HuH-7.5 (cell line): ENCODE data around the gene PDE6A.
"Not testable (repeated sequence)": the region's sequence is repeated elsewhere in the genome, so short reads cannot be mapped to it uniquely, and the experiment has no call there.

Experiments used
- DNase-seq: peaks from one replicate; pipeline ENCODE4 v3.0.0; 2011; ENCODE audit warnings: low spot score

PDE6A gene

GRCh38 chr5:149863830-149864229, 80.8 kb downstream of the PDE6A start:
- DNase-seq, result no peak

- no peak for DNase-seq
Measured at GRCh38 chr5:149863176-149863575, 81.4 kb downstream of the PDE6A start.

GRCh38 chr5:149860801-149861322, 83.7 kb downstream of the PDE6A start:
- DNase-seq, result no peak

- DNase-seq, result no peak
Measured at GRCh38 chr5:149859746-149860145, 84.8 kb downstream of the PDE6A start.

- not testable (repeated sequence) for DNase-seq
Measured at GRCh38 chr5:149858481-149858880, 86.1 kb downstream of the PDE6A start.

- DNase-seq, result no peak
Measured at GRCh38 chr5:149857499-149857898, 87.1 kb downstream of the PDE6A start.

- DNase-seq, result no peak
Measured at GRCh38 chr5:149855366-149855765, 89.2 kb downstream of the PDE6A start.

GRCh38 chr5:149854866-149855265, 89.7 kb downstream of the PDE6A start:
- DNase-seq, result no peak

GRCh38 chr5:149853701-149854100, 90.9 kb downstream of the PDE6A start:
- DNase-seq, result no peak

GRCh38 chr5:149853331-149853648, 91.3 kb downstream of the PDE6A start:
- DNase-seq, result no peak

- DNase-seq, result peak; percentile 50
Measured at GRCh38 chr5:149852641-149853330, 91.8 kb downstream of the PDE6A start.

- DNase-seq, result no peak
Measured at GRCh38 chr5:149851211-149851610, 93.4 kb downstream of the PDE6A start.

- DNase-seq, result no peak
Measured at GRCh38 chr5:149849966-149850910, 94.4 kb downstream of the PDE6A start.

- no peak for DNase-seq
Measured at GRCh38 chr5:149849280-149849965, 95.2 kb downstream of the PDE6A start.

GRCh38 chr5:149847611-149848010, 97.0 kb downstream of the PDE6A start:
- DNase-seq, result no peak

GRCh38 chr5:149846021-149846420, 98.6 kb downstream of the PDE6A start:
- no peak for DNase-seq

GRCh38 chr5:149845601-149846000, 99.0 kb downstream of the PDE6A start:
- no peak for DNase-seq

GRCh38 chr5:149841851-149842793, 102.5 kb downstream of the PDE6A start:
- DNase-seq, result no peak

- no peak for DNase-seq
Measured at GRCh38 chr5:149840226-149840825, 104.3 kb downstream of the PDE6A start.

GRCh38 chr5:149839761-149840160, 104.8 kb downstream of the PDE6A start:
- no peak for DNase-seq
